ENCODE measurements around the gene CYTH2.
"Not testable (repeated sequence)": the region's sequence is repeated elsewhere in the genome, so short reads cannot be mapped to it uniquely, and the experiment has no call there.

Gene CYTH2

DNA sequence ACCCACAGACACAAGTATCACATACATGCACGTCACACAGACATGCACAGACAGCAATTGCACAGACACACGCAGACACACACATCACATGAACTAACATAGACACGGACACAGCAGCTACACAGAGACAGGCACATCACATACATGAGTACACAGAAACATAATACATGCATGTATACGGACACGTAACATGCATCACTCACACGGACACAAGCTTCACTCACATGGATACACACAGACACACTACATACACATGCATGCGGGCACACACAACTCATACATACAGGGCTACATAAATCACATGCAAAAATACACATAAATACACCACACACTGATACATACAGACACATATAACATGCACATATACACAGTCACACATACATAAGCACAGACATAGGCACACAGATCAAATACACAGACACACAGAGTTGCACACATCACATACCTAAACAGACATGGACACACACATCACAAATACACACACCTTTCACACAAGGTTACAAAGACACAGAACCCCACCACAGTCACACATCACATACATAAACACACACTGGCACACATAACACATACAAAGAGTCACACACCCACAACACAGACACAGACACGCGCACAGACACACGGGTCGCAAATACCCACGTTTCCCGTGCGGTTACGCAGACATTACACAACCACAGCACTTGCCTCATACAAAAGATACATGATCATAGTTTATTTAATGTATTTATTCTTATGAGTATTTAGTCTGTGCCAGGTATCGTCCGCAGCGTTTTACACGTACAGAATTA lies 43.5 kb downstream of the CYTH2 start:
- DNase-seq (ENCODE audit: low read depth) = no peak

DNA sequence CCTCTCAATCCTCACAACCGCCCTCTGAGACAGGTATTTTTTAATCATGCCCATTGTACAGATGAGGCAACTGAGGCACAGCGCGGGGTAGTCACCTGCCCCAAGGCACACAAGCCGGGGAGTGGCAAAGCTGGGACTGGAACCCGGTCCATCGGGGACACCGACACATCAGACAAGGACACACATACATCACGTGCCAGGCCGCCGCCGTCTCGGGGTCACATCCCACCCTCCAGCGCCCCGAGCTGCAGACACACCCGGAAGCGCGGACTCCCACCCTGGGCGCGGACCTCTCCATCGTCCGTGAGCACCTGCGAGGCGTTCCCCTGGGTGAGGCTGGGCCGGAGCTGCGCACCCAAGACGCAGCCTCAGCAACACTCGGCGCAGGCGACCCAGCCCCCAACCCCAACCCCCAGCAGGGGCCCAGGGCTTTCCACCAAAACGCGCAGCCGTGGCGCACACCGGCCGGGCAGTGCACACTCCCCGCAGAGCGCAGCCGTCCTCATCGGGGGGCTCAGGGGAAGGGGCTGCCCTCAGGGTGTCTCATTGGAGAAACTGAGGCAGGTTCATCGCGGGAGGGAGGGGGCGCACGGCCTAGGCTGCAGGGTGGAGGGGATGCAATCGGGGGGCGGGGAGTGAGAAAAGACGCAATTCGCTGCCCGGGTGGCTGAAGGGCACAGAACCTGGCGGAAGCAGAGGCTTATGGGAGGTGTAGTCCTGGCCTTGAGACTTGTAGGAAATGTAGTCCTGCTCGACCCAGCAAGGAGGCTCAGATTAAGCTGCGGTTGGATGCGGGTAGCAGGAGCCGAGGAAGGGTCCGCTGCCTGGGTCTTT lies 44.3 kb downstream of the CYTH2 start:
- DNase-seq (ENCODE audit: low read depth) = peak; percentile 50

DNA sequence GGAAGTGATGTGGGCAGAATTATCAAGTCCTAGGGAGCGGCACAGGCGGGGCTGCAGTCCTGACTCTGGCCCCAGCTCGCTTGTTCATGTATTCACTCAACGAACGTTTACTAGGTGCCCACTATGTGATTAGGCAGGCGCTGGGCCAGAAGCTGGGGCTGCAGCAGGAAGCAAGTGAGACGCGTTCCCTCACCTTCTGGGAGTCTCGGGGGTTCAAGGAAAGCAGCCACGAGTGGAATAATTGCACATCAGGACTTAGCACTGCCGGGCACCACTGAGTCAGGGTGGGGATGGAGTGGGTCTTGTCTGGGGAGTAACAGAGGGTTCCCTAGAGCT lies 44.9 kb downstream of the CYTH2 start:
- no peak for DNase-seq (ENCODE audit: low read depth)

DNA sequence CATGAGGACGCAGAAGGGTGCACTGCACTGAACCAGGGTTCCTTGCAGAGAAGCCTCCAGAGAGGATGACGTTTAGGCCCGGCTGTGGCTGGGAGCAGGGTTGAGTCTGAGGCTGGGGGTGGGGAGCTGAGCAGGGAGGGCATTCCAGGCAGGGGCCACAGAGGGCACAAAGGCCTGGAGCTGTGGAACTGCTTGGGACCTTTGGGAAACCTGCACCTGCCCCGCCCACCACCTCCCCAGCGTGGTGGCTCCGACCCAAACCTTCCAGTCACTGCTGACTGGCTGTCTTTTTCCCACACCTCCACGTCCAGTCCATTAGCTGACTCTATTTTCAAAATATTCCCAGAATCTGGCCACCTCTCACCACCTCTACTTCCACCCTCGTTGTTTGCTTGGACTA lies 47.4 kb downstream of the CYTH2 start:
- no peak for DNase-seq (ENCODE audit: low read depth)

DNA sequence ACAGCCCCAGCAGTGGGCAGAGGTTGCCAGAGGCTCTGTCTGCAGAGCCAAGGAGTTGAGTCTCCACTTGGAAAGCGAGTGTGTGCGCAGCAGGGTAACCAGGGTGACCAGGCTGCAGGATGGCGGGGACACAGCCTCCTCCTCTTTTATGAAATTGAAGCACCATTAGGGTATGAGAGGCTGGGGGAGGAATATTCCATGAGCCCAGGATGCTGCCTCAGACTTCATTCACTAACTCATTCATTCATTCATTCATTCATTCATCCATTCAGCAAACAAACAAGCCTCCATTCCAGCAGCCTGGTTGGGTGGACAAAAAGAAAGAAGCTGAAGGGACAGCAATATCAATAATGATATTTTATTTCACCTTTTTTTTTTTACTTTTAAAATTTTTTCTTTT lies 49.0 kb downstream of the CYTH2 start:
- no peak for DNase-seq (ENCODE audit: low read depth)

DNA sequence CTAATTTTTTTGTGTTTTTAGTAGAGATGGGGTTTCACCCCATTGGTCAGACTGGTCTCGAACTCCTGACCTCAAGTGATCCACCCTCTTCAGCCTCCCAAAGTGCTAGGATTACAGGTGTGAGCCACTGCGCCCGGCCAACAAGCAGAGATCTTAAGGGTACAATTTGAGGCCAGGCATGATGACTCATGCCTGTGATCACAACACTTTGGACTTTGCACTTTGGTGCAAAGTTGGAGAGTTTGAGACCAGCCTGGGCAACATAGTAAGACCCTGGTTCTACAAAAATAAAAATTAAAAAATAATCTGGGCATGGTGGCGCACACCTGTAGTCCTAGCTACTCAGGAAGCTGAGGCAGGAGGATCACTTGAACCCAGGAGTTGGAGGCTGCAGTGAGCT lies 50.3 kb downstream of the CYTH2 start:
- DNase-seq (ENCODE audit: low read depth) = not testable (repeated sequence)

DNA sequence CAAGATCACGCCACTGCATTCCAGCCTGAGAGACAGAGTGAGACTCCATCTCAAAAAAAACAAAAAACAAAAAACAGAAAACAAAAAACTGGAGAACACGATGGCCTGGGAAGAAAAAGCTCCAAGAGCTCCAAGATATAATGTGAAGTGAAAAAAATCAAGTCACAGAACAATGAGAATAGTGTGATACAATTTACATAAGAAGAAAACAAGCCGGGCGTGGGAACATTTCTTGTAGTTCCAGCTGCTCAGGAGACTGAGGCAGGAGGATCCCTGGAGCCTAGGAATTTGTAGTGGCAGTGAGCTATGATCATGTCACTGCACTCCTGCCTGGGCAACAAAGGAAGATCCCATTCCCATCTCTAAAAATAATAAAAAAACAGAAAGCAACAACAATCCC lies 51.0 kb downstream of the CYTH2 start:
- DNase-seq (ENCODE audit: low read depth) = no peak

DNA sequence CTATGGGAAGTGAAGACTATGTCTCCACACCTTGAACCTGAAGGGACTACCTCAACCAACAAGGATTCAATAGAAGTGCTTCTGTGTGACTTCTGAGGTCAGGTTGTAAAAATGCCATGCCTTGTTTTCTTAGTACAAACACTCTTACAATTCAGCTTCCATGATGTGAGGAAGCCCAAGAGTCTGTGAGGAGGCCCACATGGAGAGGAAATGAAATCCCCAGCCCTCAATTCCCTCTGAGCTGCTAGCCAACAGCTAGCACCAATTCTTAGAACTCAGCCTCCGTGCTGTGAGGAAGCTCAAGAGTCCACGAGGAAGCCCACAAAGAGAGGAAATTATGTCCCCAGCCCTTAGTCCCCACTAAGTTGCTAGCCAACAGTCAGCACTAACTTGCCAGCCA lies 55.1 kb downstream of the CYTH2 start:
- no peak for DNase-seq (ENCODE audit: low read depth)

DNA sequence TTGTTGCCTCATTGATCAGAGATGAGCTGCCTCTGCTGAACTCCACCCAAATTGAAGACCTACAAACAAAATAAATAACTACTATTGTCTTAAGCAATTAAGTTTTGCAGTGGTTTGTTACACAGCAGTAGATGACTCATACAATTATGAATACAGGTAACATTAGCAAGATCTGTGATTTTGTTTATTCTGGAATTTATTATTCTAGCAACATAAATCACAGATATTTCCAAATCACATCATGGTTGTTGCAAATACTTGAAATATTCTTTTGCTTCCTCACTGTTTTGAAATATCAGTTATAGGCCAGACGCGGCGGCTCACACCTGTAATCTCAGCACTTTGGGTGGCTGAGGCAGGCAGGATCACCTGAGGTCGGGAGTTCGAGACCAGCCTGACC lies 55.6 kb downstream of the CYTH2 start:
- no peak for DNase-seq (ENCODE audit: low read depth)

DNA sequence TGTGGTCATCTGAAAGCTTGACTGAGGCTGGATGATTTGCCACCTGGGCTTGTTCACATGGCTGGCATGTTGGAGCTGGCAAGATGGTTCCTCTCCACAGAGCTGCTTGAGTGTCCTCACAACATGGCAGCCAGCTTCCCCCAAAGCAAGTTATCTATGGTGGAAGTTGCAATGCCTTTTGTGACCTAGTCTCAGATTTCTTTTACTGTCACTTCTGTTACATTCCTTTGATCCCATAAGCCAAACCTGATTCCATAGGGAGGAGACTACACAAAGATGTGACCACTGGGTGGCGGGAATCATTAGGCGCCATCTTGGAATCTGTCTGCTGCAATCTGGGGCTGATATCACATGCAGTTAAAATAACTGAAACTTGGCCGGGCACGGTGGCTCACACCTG lies 60.0 kb downstream of the CYTH2 start:
- DNase-seq (ENCODE audit: low read depth) = no peak

DNA sequence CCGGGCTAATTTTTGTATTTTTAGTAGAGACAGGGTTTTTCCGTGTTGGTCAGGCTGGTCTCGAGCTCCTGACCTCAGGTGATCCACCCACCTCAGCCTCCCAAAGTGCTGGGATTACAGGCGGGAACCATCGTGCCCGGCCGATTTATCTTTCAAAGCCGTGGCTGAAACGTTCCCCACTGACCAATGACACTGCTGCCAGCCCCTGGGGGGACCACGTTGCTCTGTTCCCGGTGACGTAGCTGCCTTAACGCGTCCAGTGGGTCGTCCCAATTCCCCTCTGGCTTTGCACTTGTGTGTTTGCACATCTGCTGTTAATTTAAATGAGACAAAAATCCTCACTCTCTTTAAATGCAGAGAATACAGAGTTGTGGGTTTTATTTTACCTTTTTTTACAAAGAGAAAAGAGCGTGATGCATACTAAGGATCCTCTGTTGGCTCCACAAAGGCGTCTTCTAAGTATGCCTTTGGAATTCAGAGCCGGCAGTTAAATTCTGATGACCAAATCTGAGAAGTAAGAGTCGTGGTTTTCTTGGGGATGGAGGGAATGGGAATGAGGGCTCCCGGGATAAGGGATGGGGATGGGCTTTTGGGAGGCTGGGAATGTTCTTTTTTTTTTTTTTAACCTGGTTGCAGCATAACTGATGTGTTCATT lies 61.0 kb downstream of the CYTH2 start:
- no peak for DNase-seq (ENCODE audit: low read depth)

DNA sequence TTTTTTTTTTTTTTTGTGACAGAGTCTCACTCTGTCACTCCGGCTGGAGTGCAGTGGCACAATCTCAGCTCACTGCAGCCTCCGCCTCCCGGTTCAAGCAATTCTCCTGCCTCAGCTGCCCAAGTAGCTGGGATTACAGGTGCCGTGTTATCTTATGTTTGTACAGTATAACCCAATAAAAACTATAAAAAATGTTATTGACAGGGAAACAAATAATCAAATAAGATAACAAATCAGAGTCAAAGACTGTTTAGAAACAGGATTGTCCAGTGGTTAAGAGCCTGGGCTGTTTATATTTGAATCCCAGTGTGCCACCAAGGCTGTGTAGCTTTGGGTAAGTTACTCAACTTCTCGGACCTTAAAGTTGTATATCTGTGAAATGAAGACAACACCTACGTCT lies 61.6 kb downstream of the CYTH2 start:
- DNase-seq (ENCODE audit: low read depth) = no peak

Measured in fibroblast of gingiva (primary cell).